Ishikawa (cell line): ENCODE data around the gene CNTNAP5.

ENCODE experiments used
- CEBPB ChIP-seq: IDR thresholded peaks from 2 replicates; pipeline ENCODE4 v1.6.1; 2012
- CREB1 ChIP-seq: IDR thresholded peaks from 2 replicates; pipeline ENCODE4 v1.6.1; 2012; ENCODE audit warnings: low read depth
- EGR1 ChIP-seq: IDR thresholded peaks from 2 replicates; pipeline ENCODE4 v1.6.1; 2012
- EP300 ChIP-seq: IDR thresholded peaks from 2 replicates; pipeline ENCODE4 v1.6.1; 2012; ENCODE audit warnings: borderline replicate concordance
- FOXM1 ChIP-seq: IDR thresholded peaks from 2 replicates; pipeline ENCODE4 v1.6.1; 2012; ENCODE audit warnings: low read depth, borderline replicate concordance
- NFIC ChIP-seq: IDR thresholded peaks from 2 replicates; pipeline ENCODE4 v1.6.1; 2012
- RAD21 ChIP-seq: IDR thresholded peaks from 2 replicates; pipeline ENCODE4 v1.6.1; 2012; ENCODE audit warnings: low read depth
- TAF1 ChIP-seq: IDR thresholded peaks from 2 replicates; pipeline ENCODE4 v1.6.1; 2012; ENCODE audit warnings: low read depth, mild to moderate bottlenecking
- TCF12 ChIP-seq: IDR thresholded peaks from 2 replicates; pipeline ENCODE4 v1.6.1; 2012; ENCODE audit warnings: low read depth
- TEAD4 ChIP-seq: IDR thresholded peaks from 2 replicates; pipeline ENCODE4 v1.6.1; 2012
- YY1 ChIP-seq: IDR thresholded peaks from 2 replicates; pipeline ENCODE4 v1.6.1; 2012; ENCODE audit warnings: low read depth
- ZBTB7A ChIP-seq: IDR thresholded peaks from 2 replicates; pipeline ENCODE4 v1.6.1; 2012; ENCODE audit warnings: low read depth
- TF ChIP-seq, protein P1 (sequence below): IDR thresholded peaks from 2 replicates; pipeline ENCODE4 v1.6.1; 2012
- TF ChIP-seq, protein P2 (sequence below): IDR thresholded peaks from 2 replicates; pipeline ENCODE4 v1.6.1; 2012; ENCODE audit warnings: low read depth, mild to moderate bottlenecking
- TF ChIP-seq, protein P3 (sequence below): IDR thresholded peaks from 2 replicates; pipeline ENCODE4 v1.6.1; 2012

CNTNAP5 gene

DNA sequence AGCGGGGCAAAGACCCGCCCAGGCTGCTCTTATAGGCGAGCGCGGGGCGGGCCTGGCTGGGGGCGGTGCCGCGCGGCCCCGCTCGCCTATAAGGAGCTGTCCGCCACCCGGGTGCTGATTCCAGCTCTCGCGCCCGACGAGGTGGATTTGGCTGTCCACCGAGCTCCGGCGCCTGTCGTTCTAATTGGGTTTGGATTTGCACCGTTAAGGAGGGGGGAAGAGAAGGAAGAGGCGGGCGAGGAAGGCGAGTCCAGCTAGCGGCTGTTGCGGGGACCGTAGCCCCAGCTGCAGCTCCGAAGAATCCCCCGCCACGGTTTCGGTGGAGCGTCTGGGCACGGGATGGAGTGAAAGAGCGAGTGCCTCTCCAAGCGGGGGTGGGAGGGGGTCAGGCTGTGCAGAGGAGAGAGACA is at the start of gene CNTNAP5:
Gene CNTNAP5, plus strand, starts transcription at position 117 of the 410 bp plus-strand sequence. CDS start 364 bp downstream, outside the sequence.
- no peak for TF ChIP-seq TCF12
- TF ChIP-seq, protein P1, sequence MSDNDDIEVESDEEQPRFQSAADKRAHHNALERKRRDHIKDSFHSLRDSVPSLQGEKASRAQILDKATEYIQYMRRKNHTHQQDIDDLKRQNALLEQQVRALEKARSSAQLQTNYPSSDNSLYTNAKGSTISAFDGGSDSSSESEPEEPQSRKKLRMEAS: 0 out of 2 replicates have a peak, but pooled peaks have one; percentile 16
- TF ChIP-seq, protein P2, sequence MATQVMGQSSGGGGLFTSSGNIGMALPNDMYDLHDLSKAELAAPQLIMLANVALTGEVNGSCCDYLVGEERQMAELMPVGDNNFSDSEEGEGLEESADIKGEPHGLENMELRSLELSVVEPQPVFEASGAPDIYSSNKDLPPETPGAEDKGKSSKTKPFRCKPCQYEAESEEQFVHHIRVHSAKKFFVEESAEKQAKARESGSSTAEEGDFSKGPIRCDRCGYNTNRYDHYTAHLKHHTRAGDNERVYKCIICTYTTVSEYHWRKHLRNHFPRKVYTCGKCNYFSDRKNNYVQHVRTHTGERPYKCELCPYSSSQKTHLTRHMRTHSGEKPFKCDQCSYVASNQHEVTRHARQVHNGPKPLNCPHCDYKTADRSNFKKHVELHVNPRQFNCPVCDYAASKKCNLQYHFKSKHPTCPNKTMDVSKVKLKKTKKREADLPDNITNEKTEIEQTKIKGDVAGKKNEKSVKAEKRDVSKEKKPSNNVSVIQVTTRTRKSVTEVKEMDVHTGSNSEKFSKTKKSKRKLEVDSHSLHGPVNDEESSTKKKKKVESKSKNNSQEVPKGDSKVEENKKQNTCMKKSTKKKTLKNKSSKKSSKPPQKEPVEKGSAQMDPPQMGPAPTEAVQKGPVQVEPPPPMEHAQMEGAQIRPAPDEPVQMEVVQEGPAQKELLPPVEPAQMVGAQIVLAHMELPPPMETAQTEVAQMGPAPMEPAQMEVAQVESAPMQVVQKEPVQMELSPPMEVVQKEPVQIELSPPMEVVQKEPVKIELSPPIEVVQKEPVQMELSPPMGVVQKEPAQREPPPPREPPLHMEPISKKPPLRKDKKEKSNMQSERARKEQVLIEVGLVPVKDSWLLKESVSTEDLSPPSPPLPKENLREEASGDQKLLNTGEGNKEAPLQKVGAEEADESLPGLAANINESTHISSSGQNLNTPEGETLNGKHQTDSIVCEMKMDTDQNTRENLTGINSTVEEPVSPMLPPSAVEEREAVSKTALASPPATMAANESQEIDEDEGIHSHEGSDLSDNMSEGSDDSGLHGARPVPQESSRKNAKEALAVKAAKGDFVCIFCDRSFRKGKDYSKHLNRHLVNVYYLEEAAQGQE: peak; percentile 92

DNA sequence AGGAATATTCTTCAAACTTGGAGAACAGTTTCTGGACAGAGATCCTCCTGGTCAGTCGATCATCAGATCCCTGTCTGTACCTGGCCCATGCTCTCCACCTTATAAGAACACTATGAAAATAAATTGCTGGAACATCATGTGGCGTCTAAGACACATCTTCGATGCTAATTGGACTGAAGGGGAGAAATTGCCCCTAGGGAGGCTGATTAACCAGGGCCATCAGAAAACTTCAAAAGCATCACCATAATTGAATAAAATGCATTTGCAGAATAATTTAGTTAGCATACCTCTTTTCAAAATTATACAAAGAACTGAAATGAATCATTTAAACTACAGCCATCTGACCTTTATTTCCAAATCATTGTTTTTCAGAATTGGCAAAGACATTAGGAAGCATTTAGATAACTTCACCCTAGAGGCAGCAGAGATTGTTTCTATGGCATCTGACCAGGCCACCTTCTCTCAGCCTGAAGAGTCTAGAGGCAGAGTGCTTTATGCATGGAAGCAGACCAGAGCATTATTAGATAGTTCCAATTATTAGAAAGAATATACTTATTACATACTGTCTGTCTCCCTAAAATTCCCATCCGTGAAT is 48.9 kb upstream of the CNTNAP5 start:
- TF ChIP-seq TEAD4: no peak

DNA sequence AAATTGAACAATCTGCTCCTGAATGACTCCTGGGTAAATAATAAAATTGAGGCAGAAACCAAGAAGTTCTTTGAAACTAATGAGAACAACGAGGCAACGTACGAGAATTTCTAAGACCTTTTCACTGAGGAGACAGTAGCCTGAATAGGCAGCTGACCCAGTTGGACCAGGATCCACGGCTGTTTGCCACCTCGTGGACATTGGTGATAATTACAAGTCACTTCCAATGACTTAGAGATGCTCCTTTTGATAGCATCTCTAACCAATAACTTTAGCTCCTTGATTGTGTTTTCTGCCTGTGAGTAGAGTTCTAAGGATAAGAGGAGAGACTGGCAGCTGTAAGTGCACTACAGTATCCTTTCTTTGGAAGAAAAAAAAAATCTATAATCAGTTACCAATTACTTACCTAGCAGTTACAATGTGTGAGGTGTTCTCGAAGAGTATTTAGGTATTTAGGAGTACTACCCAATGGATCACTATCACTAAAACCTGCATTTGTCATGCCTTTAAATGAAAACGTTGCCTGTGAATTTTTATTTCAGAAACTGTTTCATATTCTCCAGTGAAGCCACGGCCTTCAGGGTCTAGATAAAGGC is 31.3 kb upstream of the CNTNAP5 start:
- TF ChIP-seq RAD21 (peak; percentile 57), FOXM1 (no peak)

DNA sequence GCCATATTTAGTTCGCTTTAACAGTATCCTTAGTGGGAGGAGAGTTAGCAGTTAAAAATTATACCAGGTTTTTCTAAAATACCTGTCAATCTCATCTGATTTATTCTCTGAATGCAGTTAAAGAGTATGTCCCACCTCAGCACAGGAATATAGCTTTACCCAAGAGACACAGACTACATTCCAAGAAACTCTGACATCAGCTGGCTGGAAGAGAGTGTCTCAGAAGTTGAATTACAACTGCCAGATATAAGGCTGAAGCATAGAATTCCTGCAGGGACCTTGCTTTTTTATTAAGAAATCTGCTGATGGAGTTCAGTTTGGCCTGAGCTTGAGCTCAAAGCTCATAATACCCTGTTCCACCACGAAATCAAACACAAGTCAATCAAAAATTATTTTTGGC is 25.4 kb upstream of the CNTNAP5 start:
- no peak for TF ChIP-seq TAF1
- no peak for TF ChIP-seq EP300
- TF ChIP-seq RAD21: no peak
- no peak for TF ChIP-seq CREB1
- TF ChIP-seq, protein P1: no peak
- TF ChIP-seq TEAD4: no peak
- TF ChIP-seq, protein P2: no peak
- TF ChIP-seq, protein P3, sequence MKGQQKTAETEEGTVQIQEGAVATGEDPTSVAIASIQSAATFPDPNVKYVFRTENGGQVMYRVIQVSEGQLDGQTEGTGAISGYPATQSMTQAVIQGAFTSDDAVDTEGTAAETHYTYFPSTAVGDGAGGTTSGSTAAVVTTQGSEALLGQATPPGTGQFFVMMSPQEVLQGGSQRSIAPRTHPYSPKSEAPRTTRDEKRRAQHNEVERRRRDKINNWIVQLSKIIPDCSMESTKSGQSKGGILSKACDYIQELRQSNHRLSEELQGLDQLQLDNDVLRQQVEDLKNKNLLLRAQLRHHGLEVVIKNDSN: no peak

DNA sequence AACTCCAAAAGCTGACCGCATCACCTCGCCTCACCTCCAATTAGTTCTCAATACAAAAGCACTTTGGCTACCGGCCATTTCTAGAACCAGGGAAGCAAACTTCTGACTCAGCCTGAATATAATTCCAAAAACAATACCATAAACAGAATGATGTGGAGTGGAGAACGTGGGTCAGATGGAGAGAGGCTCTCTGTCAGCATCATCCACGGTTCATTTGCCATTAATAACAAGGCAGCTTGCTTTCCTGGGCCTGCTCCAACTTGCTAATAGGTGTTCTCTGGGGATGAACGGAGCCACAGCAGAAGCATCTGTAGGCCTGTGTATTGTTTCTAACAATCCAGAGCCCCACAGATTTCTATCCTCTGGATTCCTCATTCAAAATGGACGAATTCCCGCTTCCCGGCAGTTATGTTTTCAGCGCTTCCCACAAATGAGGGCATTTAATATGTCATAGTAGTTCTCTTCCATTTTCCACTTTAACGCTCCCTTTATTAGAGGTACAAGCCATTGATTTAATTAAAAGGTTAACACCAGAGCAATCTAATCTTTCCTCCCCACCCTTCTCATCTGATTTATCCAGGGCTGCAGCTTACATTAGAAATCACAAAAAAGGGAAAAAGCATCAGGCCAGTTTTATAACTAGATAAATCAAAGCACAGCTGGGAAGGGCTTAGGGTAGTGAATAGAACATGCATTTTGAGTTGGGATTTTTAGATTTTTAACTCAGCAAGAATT is 23.2 kb upstream of the CNTNAP5 start:
- TF ChIP-seq ZBTB7A (no peak), RAD21 (no peak)

DNA sequence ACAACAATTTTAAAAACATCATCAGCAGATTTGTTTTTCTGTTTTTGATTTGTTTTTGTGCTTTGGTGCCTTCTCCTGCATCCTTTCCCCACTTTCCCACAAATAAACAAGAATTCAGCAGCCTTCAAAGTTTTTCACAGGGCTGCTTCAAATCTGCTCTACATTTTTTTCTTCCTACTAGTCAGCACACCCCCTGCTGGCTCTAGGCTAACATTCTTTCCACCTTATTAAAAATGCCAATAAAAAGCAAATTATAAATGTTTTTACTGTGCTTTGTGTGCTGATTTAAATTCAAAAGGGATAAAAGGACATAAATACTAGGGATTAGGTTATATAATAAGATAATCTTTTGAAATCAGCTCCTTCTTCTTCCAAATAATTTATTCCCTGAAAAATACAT is 6.2 kb upstream of the CNTNAP5 start:
- TF ChIP-seq TEAD4: no peak
- no peak for TF ChIP-seq TCF12
- TF ChIP-seq CREB1: no peak
- no peak for TF ChIP-seq EP300
- no peak for TF ChIP-seq EGR1
- TF ChIP-seq TAF1: no peak
- TF ChIP-seq, protein P1: no peak
- TF ChIP-seq YY1: no peak
- TF ChIP-seq RAD21: no peak
- TF ChIP-seq, protein P2: no peak
- no peak for TF ChIP-seq CEBPB
- TF ChIP-seq, protein P3: no peak
- TF ChIP-seq ZBTB7A: no peak
- no peak for TF ChIP-seq FOXM1
- TF ChIP-seq NFIC: no peak
